ENCODE results near the gene DPM2. TPM values are rescaled to one million over a fixed set of nuclear protein-coding genes. Genes with fewer than 3 reads are reported as not detected.

The DPM2 gene
- total RNA-seq, 1 donor from 2014 or later = 32.7 TPM

- no peak for DNase-seq (ENCODE audit: low read depth)
- H3K9ac ChIP-seq (ENCODE audit: low read length) = no peak overlapping the region
- H3K4me3 Mint-ChIP-seq (ENCODE audit: unreplicated experiment) = peak overlapping the region; percentile 9
These were observed 36.5 kb upstream of the DPM2 start for GRCh38 chr9:127974001-127974768.

GRCh38 chr9:127973169-127974000, 35.7 kb upstream of the DPM2 start:
- H4K20me1 ChIP-seq (ENCODE audit: insufficient read depth, low read length) = peaks cover 86% of the 10 kb centered on the region

More at GRCh38 chr9:127974001-127974768, 36.5 kb upstream of the DPM2 start:
- Histone ChIP-seq H3K9me3 (ENCODE audit: insufficient read depth, low read depth, low read length) (no peaks in the 10 kb centered on the region), H2AFZ (ENCODE audit: low read depth, low read length) (no peak overlapping the region), H3K4me3 (ENCODE audit: insufficient read depth, low read depth, low read length) (no peak overlapping the region), H3K4me2 (ENCODE audit: low read length) (no peak overlapping the region), H3K36me3 (ENCODE audit: insufficient read depth, low read length) (no peaks in the 10 kb centered on the region), H3K4me1 (ENCODE audit: insufficient read depth, low read length) (peaks cover 31% of the 10 kb centered on the region), H3K27me3 (ENCODE audit: insufficient read depth, low read length) (no peaks in the 10 kb centered on the region), H3K79me2 (ENCODE audit: insufficient read depth, low read length) (peaks cover 92% of the 10 kb centered on the region), H3K27ac (ENCODE audit: low read depth, low read length) (no peak overlapping the region), H4K20me1 (ENCODE audit: insufficient read depth, low read length) (peaks cover 93% of the 10 kb centered on the region)
- TF ChIP-seq CTCF (IDR thresholded peaks at IDR 0.05; ENCODE audit: insufficient read depth, low read depth, low read length) (no peak), EZH2 (IDR thresholded peaks at IDR 0.05; ENCODE audit: insufficient read depth, low read length) (no peak)
- no peaks in the 10 kb centered on the region for H3K9me3 Mint-ChIP-seq (ENCODE audit: unreplicated experiment)
- H3K4me1 Mint-ChIP-seq (ENCODE audit: low read depth, unreplicated experiment) = peaks cover 37% of the 10 kb centered on the region
- peak overlapping the region; percentile 1 for H3K27ac Mint-ChIP-seq (ENCODE audit: unreplicated experiment)
- no peak for FAIRE-seq
- H3K36me3 Mint-ChIP-seq (ENCODE audit: low read depth, unreplicated experiment) = peaks cover 3% of the 10 kb centered on the region
- H3K27me3 Mint-ChIP-seq (ENCODE audit: low read depth, unreplicated experiment) = peaks cover 2% of the 10 kb centered on the region

More at GRCh38 chr9:127973169-127974000, 35.7 kb upstream of the DPM2 start:
- Mint-ChIP-seq H3K27ac (ENCODE audit: unreplicated experiment) (no peak overlapping the region), H3K9me3 (ENCODE audit: unreplicated experiment) (no peaks in the 10 kb centered on the region), H3K36me3 (ENCODE audit: low read depth, unreplicated experiment) (peaks cover 5% of the 10 kb centered on the region), H3K4me3 (ENCODE audit: unreplicated experiment) (peak overlapping the region; percentile 40), H3K27me3 (ENCODE audit: low read depth, unreplicated experiment) (peaks cover 2% of the 10 kb centered on the region), H3K4me1 (ENCODE audit: low read depth, unreplicated experiment) (peaks cover 45% of the 10 kb centered on the region)
- peaks cover 96% of the 10 kb centered on the region for H3K79me2 ChIP-seq (ENCODE audit: insufficient read depth, low read length)
- H3K4me3 ChIP-seq (ENCODE audit: insufficient read depth, low read depth, low read length) = no peak overlapping the region
- H3K27ac ChIP-seq (ENCODE audit: low read depth, low read length) = no peak overlapping the region
- H3K27me3 ChIP-seq (ENCODE audit: insufficient read depth, low read length) = no peaks in the 10 kb centered on the region
- H3K36me3 ChIP-seq (ENCODE audit: insufficient read depth, low read length) = no peaks in the 10 kb centered on the region
- H3K9me3 ChIP-seq (ENCODE audit: insufficient read depth, low read depth, low read length) = no peaks in the 10 kb centered on the region
- no peak overlapping the region for H2AFZ ChIP-seq (ENCODE audit: low read depth, low read length)
- H3K9ac ChIP-seq (ENCODE audit: low read length) = no peak overlapping the region
- DNase-seq (ENCODE audit: low read depth) (no peak), FAIRE-seq (no peak)
- H3K4me1 ChIP-seq (ENCODE audit: insufficient read depth, low read length) = peaks cover 31% of the 10 kb centered on the region
- H3K4me2 ChIP-seq (ENCODE audit: low read length) = no peak overlapping the region
- TF ChIP-seq EZH2 (IDR thresholded peaks at IDR 0.05; ENCODE audit: insufficient read depth, low read length) (no peak), CTCF (IDR thresholded peaks at IDR 0.05; ENCODE audit: insufficient read depth, low read depth, low read length) (no peak)
